GM19351 (cell line): ENCODE data around the gene PID1.

Experiments used
- ATAC-seq: cut with Tn5 transposase; IDR thresholded peaks from one replicate; pipeline ENCODE4 v1.9.1; 2021; ENCODE audit warnings: mild to moderate bottlenecking, moderate library complexity; ENCODE audit not compliant: unreplicated experiment

PID1 gene

DNA sequence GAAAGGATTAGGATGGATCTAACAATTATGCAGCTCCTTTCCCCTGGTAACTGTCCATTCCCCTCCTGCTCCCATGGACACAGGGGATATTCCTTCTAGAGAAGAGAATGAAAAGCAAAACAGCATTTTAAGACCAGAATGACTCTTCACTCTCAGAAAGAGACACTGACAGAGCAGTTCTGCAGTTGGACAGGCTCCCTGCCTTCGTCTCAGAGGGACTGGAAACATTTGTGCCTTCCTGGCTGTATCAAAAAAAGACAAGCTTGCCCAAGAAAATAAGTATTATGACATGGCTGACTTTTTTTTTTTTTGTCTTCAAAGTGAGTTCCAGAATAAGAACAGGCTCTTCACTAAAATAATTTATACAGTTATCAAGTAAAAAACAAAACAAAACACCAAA lies 9.5 kb downstream of the PID1 start:
- ATAC-seq = no peak

DNA sequence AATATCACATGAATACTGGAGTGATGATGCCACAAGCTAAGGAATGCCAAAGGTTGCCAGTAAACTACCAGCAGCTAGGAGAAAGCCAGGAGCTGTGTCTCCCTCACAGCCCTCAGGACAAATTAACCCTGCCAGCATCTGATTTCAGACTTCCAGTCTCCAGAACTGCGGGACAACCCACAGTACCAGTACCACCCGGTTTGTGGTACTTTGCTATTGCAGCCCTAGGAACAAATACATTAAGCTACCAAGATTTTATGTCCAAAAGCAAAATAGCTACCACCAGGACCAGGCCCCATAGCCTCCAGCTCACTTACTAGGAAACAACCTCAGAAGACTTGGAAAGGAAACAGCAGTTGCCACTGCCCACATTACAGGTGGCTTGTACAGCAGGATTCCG lies 10.0 kb downstream of the PID1 start:
- no peak for ATAC-seq

DNA sequence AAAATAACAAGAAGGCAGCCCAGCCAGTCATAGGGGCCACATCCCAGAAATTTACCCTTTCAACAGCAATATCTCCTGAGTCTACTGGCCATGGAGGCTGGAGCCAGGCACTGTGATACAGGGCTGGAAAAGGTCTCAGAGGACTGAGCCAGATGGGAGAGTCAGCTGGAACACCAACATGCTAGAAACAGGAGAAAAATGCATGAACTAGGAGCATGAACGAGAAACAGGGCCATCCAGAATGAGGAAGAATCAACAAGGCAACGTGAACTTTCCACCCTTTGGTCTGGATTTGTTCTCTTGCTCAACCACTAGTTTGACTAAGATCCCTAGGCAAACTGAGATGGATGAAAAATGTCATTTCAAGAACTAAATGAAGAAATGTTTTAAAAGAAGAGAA lies 13.1 kb downstream of the PID1 start:
- ATAC-seq = no peak

DNA sequence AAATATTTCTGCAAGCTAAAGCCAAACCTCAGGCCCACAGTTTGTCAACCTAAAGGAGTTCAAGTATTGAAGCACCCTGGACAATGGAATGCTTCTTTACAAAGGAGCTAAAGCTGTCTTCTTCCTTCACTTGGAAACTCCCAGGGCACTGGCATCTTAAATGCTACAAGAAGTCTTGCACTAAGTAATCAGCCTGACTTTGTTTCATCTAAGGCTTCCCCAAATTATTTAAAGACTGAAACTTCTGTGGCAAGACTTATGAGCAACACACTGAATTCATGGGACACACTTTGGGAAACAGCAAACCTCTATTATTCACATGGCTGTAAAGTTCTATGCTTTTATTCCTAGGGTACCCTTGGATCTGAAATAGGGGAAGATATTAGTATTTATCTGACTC lies 14.7 kb downstream of the PID1 start:
- no peak for ATAC-seq

DNA sequence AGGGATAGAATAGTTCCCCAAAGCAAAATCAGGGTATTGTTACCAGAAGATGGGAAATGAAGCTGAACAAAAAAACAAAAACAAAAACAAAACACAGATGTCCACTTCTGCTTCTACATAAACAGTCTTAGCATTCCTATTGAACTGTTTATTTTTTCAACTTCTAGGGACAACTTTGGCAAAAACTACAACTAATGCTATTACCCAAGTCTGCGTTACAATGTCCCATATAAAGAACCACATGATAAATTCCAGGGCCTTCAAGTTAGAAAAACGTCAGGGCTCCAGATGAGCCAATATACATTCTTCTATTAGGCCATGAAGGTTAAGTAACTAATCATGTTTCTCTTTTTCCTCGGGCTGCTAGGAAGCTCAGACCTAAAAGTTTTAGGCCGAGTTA lies 16.9 kb downstream of the PID1 start:
- ATAC-seq = no peak

DNA sequence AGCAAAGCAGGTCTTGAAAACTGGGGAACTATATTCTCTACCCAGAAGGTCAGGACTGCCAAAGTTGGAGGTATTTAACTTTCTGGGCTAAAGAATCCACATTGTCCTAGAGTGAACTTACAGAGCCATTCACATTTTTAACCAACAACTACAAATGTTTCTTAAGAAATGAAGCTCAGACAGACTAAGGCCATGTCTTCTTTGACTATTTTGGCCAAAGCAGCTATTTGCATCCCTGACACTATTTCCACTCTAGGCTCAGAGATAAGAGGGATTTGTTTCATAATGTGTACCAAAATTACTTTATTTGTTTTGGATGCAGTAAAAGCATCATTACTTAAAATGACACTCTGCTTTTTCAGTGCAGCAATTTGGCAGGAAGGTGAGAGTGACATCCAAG lies 18.1 kb downstream of the PID1 start:
- no peak for ATAC-seq

DNA sequence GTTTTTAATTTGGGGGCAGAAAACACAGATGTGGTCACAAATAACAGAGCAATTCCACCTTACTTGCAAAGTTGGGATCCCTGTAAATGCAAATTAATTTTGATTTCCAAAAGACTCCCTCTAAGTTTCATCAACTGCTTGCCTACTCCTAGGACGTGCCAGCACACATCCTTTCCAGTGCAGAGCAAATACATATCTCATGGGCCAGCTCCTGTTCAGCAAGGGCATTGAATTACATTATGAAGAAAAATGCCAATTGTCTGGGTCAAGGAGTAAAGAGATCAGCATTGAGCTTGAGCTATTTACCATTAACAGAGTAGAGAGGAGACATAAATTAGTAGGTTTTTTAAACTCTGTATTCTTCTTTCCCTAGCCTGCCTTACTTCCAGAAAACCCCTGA lies 18.8 kb downstream of the PID1 start:
- no peak for ATAC-seq

DNA sequence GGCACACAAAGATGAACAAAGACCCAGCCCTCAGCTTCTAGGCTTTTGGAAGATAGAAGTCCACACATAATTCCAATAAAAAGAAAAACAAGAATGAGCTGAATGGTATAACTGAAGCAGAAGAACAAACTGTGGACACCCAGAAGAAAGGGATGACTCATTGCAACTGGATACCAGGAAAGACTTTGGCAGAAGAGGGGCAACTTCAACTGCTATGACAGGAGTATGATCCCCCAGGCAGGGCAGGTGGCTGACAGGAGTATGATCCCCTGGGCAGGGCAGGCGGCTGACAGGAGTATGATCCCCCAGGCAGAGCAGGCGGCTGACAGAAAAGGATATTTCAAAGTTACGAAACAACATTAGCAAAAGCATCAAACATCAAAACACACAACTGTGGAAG lies 21.6 kb downstream of the PID1 start:
- ATAC-seq = no peak

DNA sequence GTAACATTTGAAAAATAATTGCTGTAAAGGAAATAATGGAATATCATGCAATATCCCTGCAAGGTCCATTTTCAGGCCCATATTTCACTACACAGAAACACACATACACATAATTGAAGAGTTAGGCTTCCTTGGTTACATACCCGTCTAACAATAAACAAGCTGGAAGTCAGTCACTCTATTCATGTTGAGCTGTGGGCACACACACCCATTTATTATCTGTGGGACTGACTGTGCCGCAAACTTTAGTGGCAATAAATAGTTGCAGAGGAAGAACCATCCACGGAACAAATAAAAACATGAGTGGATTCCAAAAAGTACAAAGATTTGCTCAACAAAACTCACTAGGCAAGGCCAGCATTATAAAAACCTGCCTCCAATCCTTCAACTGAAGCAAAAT lies 24.8 kb downstream of the PID1 start:
- no peak for ATAC-seq

DNA sequence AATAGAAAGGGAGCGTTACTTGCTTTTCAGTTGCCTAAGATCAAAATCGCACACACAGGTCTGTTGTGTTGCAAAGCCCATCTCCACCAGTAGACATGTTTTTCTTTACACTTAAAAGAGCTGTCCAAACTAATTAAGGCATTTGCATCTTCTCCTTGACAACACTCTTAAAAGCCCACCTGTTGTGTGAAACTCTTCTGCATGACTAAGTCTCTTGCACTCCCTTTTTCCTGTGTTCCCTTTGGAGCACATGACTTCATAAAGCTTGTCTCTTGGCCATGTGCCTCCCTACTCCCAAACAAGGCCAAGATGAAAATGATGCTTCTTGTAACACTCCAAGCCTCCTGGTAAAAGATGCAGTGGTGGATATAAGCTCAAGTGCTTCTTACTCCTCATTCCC lies 26.1 kb downstream of the PID1 start:
- ATAC-seq = no peak

DNA sequence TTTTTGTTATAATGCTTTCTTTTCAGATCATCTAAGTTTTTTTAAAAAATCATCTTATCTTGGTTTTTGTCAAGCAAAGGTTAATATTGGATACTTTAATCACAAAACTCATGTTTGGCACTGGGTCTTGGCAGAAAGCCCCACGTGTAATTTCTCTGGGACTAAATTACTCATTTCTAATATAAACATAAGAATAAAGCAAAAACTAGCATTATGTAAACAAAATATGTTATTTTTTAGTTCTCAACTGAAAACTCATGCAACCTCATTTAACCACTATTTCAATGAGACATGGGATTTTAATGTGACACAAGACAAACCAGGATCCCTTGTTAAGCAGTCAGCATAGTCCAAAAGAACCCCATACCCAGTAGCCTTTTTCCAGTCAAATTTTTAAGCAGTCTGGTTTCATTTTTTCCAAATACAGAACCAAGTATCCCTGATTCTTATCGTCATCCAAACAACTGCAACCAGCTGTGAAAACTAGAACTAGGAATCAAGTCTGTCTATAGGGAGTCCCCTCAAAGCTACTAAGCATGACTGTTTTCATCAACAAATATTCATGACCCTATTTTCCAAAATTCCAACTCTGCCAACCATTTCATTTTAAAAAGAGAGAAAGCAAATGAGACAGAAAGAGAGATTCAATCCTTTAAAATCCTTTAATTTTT lies 27.1 kb downstream of the PID1 start:
- ATAC-seq = no peak

DNA sequence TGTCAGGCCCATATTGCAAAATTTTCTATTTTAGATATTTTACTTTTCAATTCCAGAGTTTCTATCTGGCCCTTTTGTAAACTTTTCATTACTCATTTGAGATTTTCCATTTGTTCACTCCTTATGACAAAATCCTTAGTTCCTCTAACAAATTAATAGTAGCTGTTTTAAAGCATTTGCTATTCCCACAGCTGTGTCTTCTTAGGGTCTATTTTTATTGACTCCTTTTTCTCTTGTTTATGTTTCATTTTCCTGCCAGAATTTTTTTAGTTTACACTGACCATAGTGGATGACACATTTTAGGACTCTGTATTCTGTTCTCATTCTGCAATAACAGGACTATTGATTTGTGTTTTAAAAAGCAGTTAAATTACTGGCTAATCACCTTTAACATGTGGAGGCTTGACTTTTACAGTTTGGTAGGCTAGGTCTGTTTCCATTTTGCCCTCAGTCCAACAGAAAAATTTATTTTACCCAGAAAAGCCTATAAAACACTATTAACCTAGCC lies 30.0 kb downstream of the PID1 start:
- ATAC-seq = no peak

DNA sequence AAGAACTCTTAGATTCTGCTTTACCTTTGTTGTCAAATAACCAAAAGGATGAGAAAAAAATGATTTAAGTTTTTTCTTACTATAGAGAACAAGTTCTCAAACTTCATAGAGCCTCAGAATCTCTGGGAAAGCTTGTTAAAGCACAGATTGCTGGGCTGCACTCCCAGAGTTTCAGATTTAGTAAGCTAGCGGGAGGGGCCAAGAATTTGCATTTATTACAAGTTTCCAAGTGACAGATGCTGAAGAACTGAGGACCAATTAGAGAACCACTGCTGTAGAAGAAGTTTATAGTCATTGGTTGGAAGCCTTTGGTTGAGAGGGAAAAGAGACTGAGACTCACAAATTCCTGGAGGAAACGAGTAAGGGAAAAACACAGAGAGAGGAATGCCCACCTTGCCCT lies 32.1 kb downstream of the PID1 start:
- ATAC-seq = no peak

DNA sequence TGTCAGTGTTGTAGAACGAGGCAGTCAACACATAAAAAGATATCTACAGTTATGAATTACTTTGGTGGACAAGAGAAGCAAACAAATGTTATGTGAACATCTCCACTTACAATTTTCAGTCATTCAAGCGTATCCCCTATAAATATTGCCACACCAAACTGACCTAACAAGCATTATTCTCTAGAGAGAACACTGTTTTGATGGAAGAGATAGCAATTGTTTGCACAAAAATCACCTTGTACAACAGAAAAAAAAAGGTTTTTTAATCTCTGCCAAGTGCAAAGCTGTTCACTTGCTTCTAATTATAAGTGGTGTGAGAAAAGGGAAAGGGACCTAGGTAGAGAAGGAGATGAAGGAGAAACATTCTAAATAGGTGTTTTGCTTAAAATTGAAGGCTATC lies 33.8 kb downstream of the PID1 start:
- ATAC-seq = no peak

DNA sequence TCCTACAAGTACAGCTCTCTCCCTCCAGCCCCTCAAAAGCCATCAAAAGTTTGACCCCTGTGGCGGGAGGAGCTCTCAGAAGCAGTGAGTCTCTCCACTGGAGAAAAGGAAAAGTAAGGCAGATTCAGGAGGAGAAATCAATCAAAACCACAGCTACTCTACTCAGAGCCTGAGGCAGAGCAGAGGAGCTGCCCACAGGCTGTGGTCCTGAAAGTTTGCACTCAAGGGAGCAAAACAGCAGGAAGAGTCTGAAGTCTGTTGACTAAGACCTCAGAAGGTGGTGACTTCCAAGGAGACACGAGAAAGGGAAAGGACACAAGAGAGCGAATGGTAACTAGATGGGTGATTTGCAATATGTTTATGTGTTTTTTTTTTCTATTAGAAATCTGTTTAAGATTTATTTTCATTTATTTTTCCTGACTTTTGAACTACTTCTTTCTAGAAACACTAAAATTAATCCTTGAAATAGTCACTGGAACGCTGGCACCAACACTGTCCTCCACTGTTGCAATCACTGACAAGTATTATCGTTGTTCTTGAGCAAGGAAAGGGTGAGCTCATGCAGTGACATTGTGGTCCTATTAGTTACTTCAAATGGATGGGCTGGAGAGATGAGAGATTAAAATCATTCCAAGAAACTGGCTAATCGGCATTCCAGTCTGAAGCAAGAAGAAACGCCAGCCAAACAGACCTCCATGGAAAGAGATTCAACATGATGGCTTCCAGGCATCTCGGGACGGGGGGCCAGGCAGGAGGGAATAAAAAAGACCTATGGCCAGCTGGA lies 35.8 kb downstream of the PID1 start:
- no peak for ATAC-seq

DNA sequence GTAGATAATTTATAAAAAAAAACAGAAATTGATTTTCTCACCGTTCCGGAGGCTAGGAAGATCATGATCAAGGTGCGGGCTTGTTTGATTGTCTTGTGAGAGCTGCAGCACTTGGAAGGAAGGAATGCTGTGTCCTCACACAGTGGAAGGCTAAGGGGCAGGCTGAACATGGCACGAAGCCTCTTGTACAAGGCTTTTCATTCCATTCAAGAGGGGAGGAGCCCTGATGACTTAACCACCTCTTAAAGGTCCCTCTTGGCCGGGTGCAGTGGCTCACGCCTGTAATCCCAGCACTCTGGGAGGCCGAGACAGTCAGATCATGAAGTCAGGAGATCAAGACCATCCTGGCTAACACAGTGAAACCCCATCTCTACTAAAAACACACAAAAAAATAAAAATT lies 39.2 kb downstream of the PID1 start:
- no peak for ATAC-seq

DNA sequence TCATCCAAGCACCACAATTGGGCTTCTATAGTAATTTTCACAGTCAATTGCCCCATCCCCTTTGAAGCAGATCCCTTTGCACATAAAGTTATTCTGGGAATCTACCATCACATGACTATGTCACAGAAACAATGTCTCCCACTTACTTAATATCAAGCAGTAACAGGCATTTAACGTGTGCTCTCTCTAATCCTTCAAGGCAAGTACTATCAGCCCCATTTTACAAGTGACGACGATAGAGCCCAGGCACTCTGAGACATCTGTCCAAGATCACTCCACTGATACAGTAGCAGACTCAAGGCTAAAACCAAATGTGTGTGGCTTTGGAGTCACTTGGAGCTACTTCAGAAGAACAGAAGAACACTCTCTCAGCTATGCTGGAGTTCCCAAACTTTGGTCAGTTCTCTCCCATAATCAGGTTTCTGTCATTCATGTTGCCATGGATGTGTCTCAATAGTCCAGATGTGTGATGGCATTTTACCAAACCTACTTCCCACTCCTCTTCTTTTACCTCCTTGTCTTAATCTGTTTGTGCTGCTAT lies 39.7 kb downstream of the PID1 start:
- ATAC-seq = no peak

DNA sequence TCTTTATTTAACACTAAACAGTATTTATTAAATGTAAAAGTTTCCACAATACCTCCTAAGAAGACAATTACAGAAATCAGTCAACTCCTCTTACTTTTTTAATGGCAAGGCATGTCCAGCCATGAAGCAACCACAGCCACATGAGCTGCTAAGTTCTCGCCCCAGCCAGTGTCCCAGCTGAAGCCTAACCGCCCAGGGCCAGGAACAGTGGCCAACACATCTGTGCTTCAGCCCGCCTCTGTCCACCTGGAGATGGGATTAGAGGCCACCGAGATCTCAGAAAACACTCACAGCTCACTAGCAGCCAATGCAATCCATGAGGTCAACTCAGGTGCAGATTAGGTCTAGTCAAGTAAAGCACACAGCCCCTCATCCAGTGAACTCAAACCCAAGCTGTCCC lies 40.2 kb downstream of the PID1 start:
- no peak for ATAC-seq

DNA sequence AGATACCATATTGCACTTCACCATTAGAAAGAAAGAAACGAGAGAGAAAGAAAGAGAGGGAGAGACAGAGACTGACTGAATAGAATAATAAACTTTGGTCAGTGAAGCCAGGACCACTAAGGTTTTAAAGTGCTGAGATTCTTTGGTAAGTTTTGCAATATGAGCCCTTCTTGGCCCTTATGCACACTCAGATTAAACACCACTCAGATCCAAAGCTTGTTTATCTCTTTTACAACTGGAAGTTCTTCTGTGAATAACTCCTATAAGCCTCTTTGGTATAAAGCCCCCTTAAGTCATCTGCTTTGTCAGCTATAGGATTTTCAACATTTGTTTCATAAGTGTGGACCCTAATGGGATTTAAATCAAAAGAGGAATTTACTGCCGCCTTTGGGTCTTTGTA lies 40.8 kb downstream of the PID1 start:
- ATAC-seq = no peak

DNA sequence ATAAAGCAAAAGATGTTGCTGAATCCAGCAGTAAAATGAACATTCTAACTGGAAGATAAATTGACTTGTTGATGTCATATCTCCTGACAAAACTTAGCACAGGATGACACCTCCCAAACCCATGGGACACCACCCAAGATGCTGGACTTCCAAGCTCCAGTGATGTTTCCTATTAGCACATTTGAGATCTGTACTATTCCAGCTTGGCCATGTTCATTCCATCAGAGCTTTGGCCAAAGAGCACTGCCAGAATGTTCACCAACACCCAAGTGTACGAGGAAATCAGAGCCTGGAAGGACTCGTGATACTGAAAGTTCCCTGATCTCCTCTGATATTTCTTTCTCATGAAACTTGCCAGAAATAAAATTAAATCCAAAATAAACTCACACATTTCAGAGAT lies 44.7 kb downstream of the PID1 start:
- ATAC-seq = no peak

DNA sequence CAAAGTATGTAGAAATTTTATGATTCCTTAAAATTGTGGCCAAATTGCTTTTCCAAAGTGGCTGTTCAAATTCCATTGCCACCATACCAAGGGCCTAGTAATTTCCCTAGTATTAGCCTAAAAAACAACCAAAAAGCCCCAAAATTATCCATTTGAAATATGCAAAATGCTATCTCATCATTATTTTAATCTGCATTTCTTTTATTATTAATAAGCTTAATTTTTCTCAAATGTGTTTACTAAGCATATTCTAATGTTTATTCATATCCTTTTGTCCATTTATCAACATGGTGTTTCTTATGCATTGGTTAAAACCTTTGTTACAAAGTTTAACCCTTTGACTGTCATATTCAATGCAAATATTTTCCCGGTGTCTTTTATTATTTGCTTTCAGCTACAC lies 48.0 kb downstream of the PID1 start:
- no peak for ATAC-seq

DNA sequence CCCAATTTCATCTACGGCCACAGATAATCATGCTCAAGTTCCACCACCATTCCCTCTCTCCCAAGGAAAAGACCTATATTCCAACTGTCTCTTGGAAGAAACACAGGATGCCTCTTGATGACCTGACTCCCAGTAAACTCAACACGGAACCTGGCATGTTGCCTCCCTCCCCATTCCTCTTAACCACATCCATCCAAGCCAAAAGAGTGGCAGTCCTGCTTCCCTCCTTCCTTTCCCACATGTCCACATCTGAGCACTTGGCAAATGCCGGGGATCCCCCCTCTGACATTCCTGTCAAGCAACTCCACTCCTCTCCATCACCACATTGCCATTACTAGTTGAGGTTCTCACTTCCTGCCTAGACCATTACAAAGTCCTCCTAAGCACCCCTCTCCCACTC lies 49.4 kb downstream of the PID1 start:
- no peak for ATAC-seq
